ENCODE results near the gene RALGAPB. TPM values are rescaled to one million over a fixed set of nuclear protein-coding genes. Genes with fewer than 3 reads are reported as not detected.

The RALGAPB gene
- total and polyA plus RNA-seq, 2 experiments from 2014 or later: 10.2 to 40.4 TPM

GRCh38 chr20:38547288-38548085 is 74.8 kb downstream of the RALGAPB start:
- Histone ChIP-seq H3K4me3 (no peak overlapping the region), H3F3A (replicated peaks; ENCODE audit: low read depth) (no peaks in the 10 kb centered on the region), H3K36me3 (ENCODE audit: insufficient read depth) (peaks cover 34% of the 10 kb centered on the region), H3K27ac (ENCODE audit: low read depth) (no peak overlapping the region), H3K27me3 (ENCODE audit: insufficient read depth) (no peaks in the 10 kb centered on the region), H3K9me2 (ENCODE audit: insufficient read depth) (no peaks in the 10 kb centered on the region), H3K79me2 (replicated peaks; ENCODE audit: insufficient read depth) (no peaks in the 10 kb centered on the region), H2AFZ (no peak overlapping the region), H3K4me1 (ENCODE audit: insufficient read depth) (no peaks in the 10 kb centered on the region), H3K4me2 (no peak overlapping the region), H4K20me1 (replicated peaks; ENCODE audit: insufficient read depth) (peaks cover 13% of the 10 kb centered on the region)
- no peak for DNase-seq (ENCODE audit: low spot score)
- Mint-ChIP-seq H3K27ac (no peak overlapping the region), H3K27me3 (ENCODE audit: insufficient read depth, low read depth, poor library complexity) (no peaks in the 10 kb centered on the region), H3K36me3 (ENCODE audit: low read depth) (peaks cover 17% of the 10 kb centered on the region), H3K4me1 (no peaks in the 10 kb centered on the region), H3K4me3 (no peak overlapping the region), H3K9me3 (no peaks in the 10 kb centered on the region)
- TF ChIP-seq ZNF114 (CRISPR knock-in tag; IDR thresholded peaks at IDR 0.05): no peak
- no peak for TF ChIP-seq CREB1 (CRISPR knock-in tag; IDR thresholded peaks at IDR 0.05; ENCODE audit: low read depth)
- no peak for TF ChIP-seq REST (IDR thresholded peaks at IDR 0.05; ENCODE audit: unreplicated experiment)
- no peak for TF ChIP-seq POLR2AphosphoS5 (IDR thresholded peaks at IDR 0.05; ENCODE audit: low read depth)
- TF ChIP-seq ZNF331 (CRISPR knock-in tag; IDR thresholded peaks at IDR 0.05; ENCODE audit: low read depth): no peak
- no peak for TF ChIP-seq JUNB (IDR thresholded peaks at IDR 0.05; ENCODE audit: unreplicated experiment)
- ATAC-seq: no peak

- Mint-ChIP-seq H3K27ac (no peak overlapping the region), H3K27me3 (ENCODE audit: insufficient read depth, low read depth, poor library complexity) (no peaks in the 10 kb centered on the region), H3K9me3 (no peaks in the 10 kb centered on the region), H3K4me1 (no peaks in the 10 kb centered on the region), H3K36me3 (ENCODE audit: low read depth) (peaks cover 17% of the 10 kb centered on the region), H3K4me3 (no peak overlapping the region)
- ATAC-seq (no peak), DNase-seq (ENCODE audit: low spot score) (no peak)
- H3K4me3 ChIP-seq: no peak overlapping the region
- H3K36me3 ChIP-seq (ENCODE audit: insufficient read depth): peaks cover 33% of the 10 kb centered on the region
- H3K79me2 ChIP-seq (replicated peaks; ENCODE audit: insufficient read depth): no peaks in the 10 kb centered on the region
- no peak overlapping the region for H3K27ac ChIP-seq (ENCODE audit: low read depth)
- H2AFZ ChIP-seq: no peak overlapping the region
- H3F3A ChIP-seq (replicated peaks; ENCODE audit: low read depth): no peaks in the 10 kb centered on the region
- H3K27me3 ChIP-seq (ENCODE audit: insufficient read depth): no peaks in the 10 kb centered on the region
- no peaks in the 10 kb centered on the region for H3K4me1 ChIP-seq (ENCODE audit: insufficient read depth)
- TF ChIP-seq ETS1 (IDR thresholded peaks at IDR 0.05): no peak
- no peak for TF ChIP-seq ZNF114 (CRISPR knock-in tag; IDR thresholded peaks at IDR 0.05)
- no peak for TF ChIP-seq JUNB (IDR thresholded peaks at IDR 0.05; ENCODE audit: unreplicated experiment)
- TF ChIP-seq REST (IDR thresholded peaks at IDR 0.05; ENCODE audit: unreplicated experiment): no peak
- TF ChIP-seq NANOG (IDR thresholded peaks at IDR 0.05; ENCODE audit: borderline replicate concordance): no peak
- no peak for TF ChIP-seq CREB1 (CRISPR knock-in tag; IDR thresholded peaks at IDR 0.05; ENCODE audit: low read depth)
- no peak for TF ChIP-seq EZH2phosphoT487 (IDR thresholded peaks at IDR 0.05; ENCODE audit: unreplicated experiment)
- no peak for TF ChIP-seq POLR2AphosphoS5 (IDR thresholded peaks at IDR 0.05; ENCODE audit: low read depth)
- TF ChIP-seq CTCF (conservative IDR thresholded peaks at IDR 0.05; ENCODE audit: low read depth in 2 of 2): no peak
- TF ChIP-seq ZNF331 (CRISPR knock-in tag; IDR thresholded peaks at IDR 0.05; ENCODE audit: low read depth): no peak
- TF ChIP-seq EZH2 (IDR thresholded peaks at IDR 0.05; ENCODE audit: low read depth, unreplicated experiment): no peak
- no peaks in the 10 kb centered on the region for H3K9me2 ChIP-seq (ENCODE audit: insufficient read depth)
- peaks cover 13% of the 10 kb centered on the region for H4K20me1 ChIP-seq (replicated peaks; ENCODE audit: insufficient read depth)
- H3K4me2 ChIP-seq: no peak overlapping the region
Measured at GRCh38 chr20:38548356-38549083, 75.9 kb downstream of the RALGAPB start.

Data from GM23338 (cell line).